Aorta (tissue), 5 donors: ENCODE results near the gene ALDOB. TPM values are rescaled to one million over a fixed set of nuclear protein-coding genes. Genes with fewer than 3 reads are reported as not detected.

Experiments used
- ATAC-seq: fragments of 200-7000 bp; cut with Tn5 transposase; one replicate; pipeline ENCODE4 v1.9.1; 2022; ENCODE audit warnings: moderate library complexity; ENCODE audit not compliant: low FRiP score
- DNase-seq, 2 donors: peaks; one replicate each; pipeline ENCODE4 v3.0.0-alpha.2; 2020
- H3K27ac ChIP-seq, 2 donors: one replicate each; pipeline ENCODE4 v1.5.1; 2013; ENCODE audit warnings: low read length in 2 of 2, mild to moderate bottlenecking in 2 of 2, moderate library complexity in 2 of 2, control low read depth in 1 of 2, inconsistent platforms in 1 of 2, low read depth in 1 of 2
- H3K27me3 ChIP-seq, 2 donors: one replicate each; pipeline ENCODE4 v1.6.1; 2013; ENCODE audit warnings: control low read depth in 1 of 2, low read length in 1 of 2, mild to moderate bottlenecking in 1 of 2, moderate library complexity in 1 of 2; ENCODE audit not compliant: insufficient read depth in 2 of 2, control insufficient read depth in 1 of 2
- H3K36me3 ChIP-seq, 2 donors: one replicate each; pipeline ENCODE4 v1.6.1; 2013; ENCODE audit warnings: control low read depth in 1 of 2, low read length in 1 of 2, mild to moderate bottlenecking in 1 of 2; ENCODE audit not compliant: insufficient read depth in 2 of 2, control insufficient read depth in 1 of 2
- H3K4me1 ChIP-seq, 2 donors: one replicate each; pipeline ENCODE4 v1.6.1; 2013; ENCODE audit warnings: low read length in 2 of 2, control low read depth in 1 of 2, mild to moderate bottlenecking in 1 of 2, moderate library complexity in 1 of 2; ENCODE audit not compliant: insufficient read depth in 2 of 2, control insufficient read depth in 1 of 2
- H3K4me3 ChIP-seq, 2 donors: one replicate each; pipeline ENCODE4 v1.5.1; 2013; ENCODE audit warnings: low read length in 2 of 2, control low read depth in 1 of 2, mild to moderate bottlenecking in 1 of 2
- H3K9me3 ChIP-seq: one replicate; pipeline ENCODE4 v1.6.1; 2013; ENCODE audit warnings: mild to moderate bottlenecking, low read length; ENCODE audit not compliant: control insufficient read depth
- WGBS, 2 donors: extraction: QIAGEN DNeasy Blood & Tissue Kit; methylation state at CpG; one replicate each; pipeline ENCODE4 v1.1.7; 2013; 5-methylcytosine and 5-hydroxymethylcytosine counted together
- intact Hi-C, 2 donors: fragments of 100-400 bp; cut with DNase I; formaldehyde crosslinking; loops; one replicate each; pipeline versions ENCODE4 v1.14.2 to v1.15.0; 2022
- long read RNA-seq, 2 donors: library from polyadenylated mRNA; unstranded; transcript quantifications; one replicate each; pipeline ENCODE4 v2.0.0, GENCODE V29; 2020 to 2021
- polyA plus RNA-seq, 2 donors: library from polyadenylated mRNA; stranded (reverse); fragments of 200-250 nt; gene quantifications; one replicate each; pipeline ENCODE4 v1.2.3, GENCODE V29; 2013
- total RNA-seq, 2 donors: library from RNA; stranded (reverse); fragmentation: NEBNext Ultra II Directional; extraction: Animal tissue kit (Norgen Biotek cat#: 25700); gene quantifications; one replicate each; pipeline ENCODE4 v1.2.1, GENCODE V29; 2021
- donor health status: healthy with polysubstance abuse.
- donor health status: Bipolar disorder and iron deficiency.
- donor health status: DM: no; HTN: no; CAD: no.
- donor health status: DM: no; HTN: no; CAD: no.
- donor health status: DM: yes; HTN: yes; CAD: no.

ALDOB gene
- total RNA-seq, result not detected
- polyA plus RNA-seq, result 1,000 to 10,000 TPM in 1 of 2 donors, 1 to 10 TPM in 1; 1.3 to 1,178 TPM
- long read RNA-seq, donor 1, result 0 reads
- long read RNA-seq, donor 2, result 0 reads

GRCh38 chr9:101435601-101436079 is at the start of gene ALDOB:
Gene ALDOB, minus strand, starts transcription at chr9:101435774. Its CDS starts 4,887 bp downstream, at chr9:101430887.
- intact Hi-C loops, result no loop called here
- no peaks in the 10 kb centered on the region for H3K36me3 ChIP-seq
- ATAC-seq, result no peak
- no peak within 1 kb of the TSS for H3K27ac ChIP-seq
- peaks cover 0 to 4% of the 10 kb centered on the region in 2 donors for H3K27me3 ChIP-seq
- H3K4me3 ChIP-seq, result no peak within 1 kb of the TSS
- no peaks in the 10 kb centered on the region for H3K4me1 ChIP-seq
- DNase-seq, result no peak
- WGBS, 2 donors, result 58 to 60% methylated on average over 2 of the region's 2 CpGs
- H3K9me3 ChIP-seq, result no peaks in the 10 kb centered on the region

- Histone ChIP-seq H3K9me3 (no peaks in the 10 kb centered on the region), H3K36me3 (no peaks in the 10 kb centered on the region), H3K4me1 (no peaks in the 10 kb centered on the region), H3K4me3 (no peak overlapping the region), H3K27me3 (no peaks in the 10 kb centered on the region), H3K27ac (no peak overlapping the region)
- intact Hi-C loops, result no loop called here
- no peak for ATAC-seq
- 78 to 90% methylated on average over 1 of the region's 1 CpG for WGBS, 2 donors
- DNase-seq, result no peak
Observed at GRCh38 chr9:101484046-101484445, 48.5 kb upstream of the ALDOB start.

- Histone ChIP-seq H3K4me1 (peaks cover 0 to 3% of the 10 kb centered on the region in 2 donors), H3K27me3 (no peaks in the 10 kb centered on the region)
- 88 to 93% methylated on average over 1 of the region's 1 CpG for WGBS, 2 donors
Observed at GRCh38 chr9:101481261-101481660, 45.7 kb upstream of the ALDOB start.

GRCh38 chr9:101480386-101480785 is 44.8 kb upstream of the ALDOB start:
- Histone ChIP-seq H3K4me3 (no peak overlapping the region), H3K27ac (no peak overlapping the region), H3K36me3 (peaks cover 0 to 4% of the 10 kb centered on the region in 2 donors), H3K27me3 (no peaks in the 10 kb centered on the region), H3K4me1 (peaks cover 0 to 3% of the 10 kb centered on the region in 2 donors), H3K9me3 (no peaks in the 10 kb centered on the region)
- ATAC-seq (no peak), DNase-seq (no peak)
- intact Hi-C loops, result no loop called here

More at GRCh38 chr9:101481261-101481660, 45.7 kb upstream of the ALDOB start:
- Histone ChIP-seq H3K27ac (no peak overlapping the region), H3K4me3 (no peak overlapping the region), H3K9me3 (no peaks in the 10 kb centered on the region), H3K36me3 (no peaks in the 10 kb centered on the region)
- DNase-seq (no peak), ATAC-seq (no peak)
- intact Hi-C loops, result no loop called here

- Histone ChIP-seq H3K27ac (no peak overlapping the region), H3K4me3 (no peak overlapping the region), H3K9me3 (no peaks in the 10 kb centered on the region), H3K4me1 (peaks cover 0 to 3% of the 10 kb centered on the region in 2 donors), H3K36me3 (peaks cover 4% of the 10 kb centered on the region in 2 donors), H3K27me3 (no peaks in the 10 kb centered on the region)
- ATAC-seq, result no peak
- intact Hi-C loops, result loop anchor here in 1 of 2 donors (10.0 kb wide), 1 partner anchor 65 kb away; no protein-coding TSS in a partner anchor
- 74 to 86% methylated on average over 4 of the region's 4 CpGs for WGBS, 2 donors
- no peak for DNase-seq
Observed at GRCh38 chr9:101479338-101480030, 43.9 kb upstream of the ALDOB start.

GRCh38 chr9:101478906-101479305 is 43.3 kb upstream of the ALDOB start:
- Histone ChIP-seq H3K4me3 (no peak overlapping the region), H3K4me1 (peaks cover 0 to 3% of the 10 kb centered on the region in 2 donors), H3K36me3 (peaks cover 6% of the 10 kb centered on the region in 2 donors), H3K9me3 (no peaks in the 10 kb centered on the region), H3K27ac (no peak overlapping the region), H3K27me3 (no peaks in the 10 kb centered on the region)
- intact Hi-C loops, result loop anchor here in 1 of 2 donors (10.0 kb wide), 1 partner anchor 64 kb away; no protein-coding TSS in a partner anchor
- DNase-seq (no peak), ATAC-seq (no peak)
- WGBS, 2 donors, result 79 to 89% methylated on average over 3 of the region's 3 CpGs

- Histone ChIP-seq H3K4me1 (peaks cover 0 to 3% of the 10 kb centered on the region in 2 donors), H3K36me3 (peaks cover 6% of the 10 kb centered on the region in 2 donors), H3K4me3 (no peak overlapping the region), H3K9me3 (no peaks in the 10 kb centered on the region), H3K27me3 (no peaks in the 10 kb centered on the region), H3K27ac (no peak overlapping the region)
- no peak for ATAC-seq
- 74 to 82% methylated on average over 4 of the region's 4 CpGs for WGBS, 2 donors
- intact Hi-C loops, result loop anchor here in 1 of 2 donors (10.0 kb wide), 1 partner anchor 64 kb away; no protein-coding TSS in a partner anchor
- DNase-seq, result no peak
Observed at GRCh38 chr9:101478444-101478843, 42.9 kb upstream of the ALDOB start.

GRCh38 chr9:101477736-101478135 is 42.2 kb upstream of the ALDOB start:
- peaks cover 6% of the 10 kb centered on the region in 2 donors for H3K36me3 ChIP-seq
- ATAC-seq (no peak), DNase-seq (no peak)
- 94 to 97% methylated on average over 1 of the region's 1 CpG for WGBS, 2 donors
- H3K27me3 ChIP-seq, result no peaks in the 10 kb centered on the region
- intact Hi-C loops, result loop anchor here in 1 of 2 donors (10.0 kb wide), 1 partner anchor 63 kb away; no protein-coding TSS in a partner anchor
- H3K27ac ChIP-seq, result no peak overlapping the region
- H3K4me1 ChIP-seq, result peaks cover 0 to 3% of the 10 kb centered on the region in 2 donors
- no peaks in the 10 kb centered on the region for H3K9me3 ChIP-seq
- no peak overlapping the region for H3K4me3 ChIP-seq
